Vagina (tissue), 2 donors: Measurements from ENCODE around the gene PSMC3.

Experiments
- POLR2A ChIP-seq, 2 donors: fragments of 450-650 bp; IDR thresholded peaks; one replicate each; pipeline ENCODE4 v1.6.1; 2017; ENCODE audit warnings: antibody characterized with exemption in 2 of 2, mild to moderate bottlenecking in 2 of 2, moderate library complexity in 2 of 2
- TF ChIP-seq, protein P1 (sequence below), 3 experiments: fragments of 450-650 bp in 2 of 3; fragments of 200-600 bp in 1 of 3; sonication (generic) in 1 of 3; IDR thresholded peaks; one replicate each; pipeline ENCODE4 v1.5.1; 2017 to 2019; ENCODE audit warnings: antibody characterized with exemption in 3 of 3, mild to moderate bottlenecking in 2 of 3, moderate library complexity in 2 of 3

DNA sequence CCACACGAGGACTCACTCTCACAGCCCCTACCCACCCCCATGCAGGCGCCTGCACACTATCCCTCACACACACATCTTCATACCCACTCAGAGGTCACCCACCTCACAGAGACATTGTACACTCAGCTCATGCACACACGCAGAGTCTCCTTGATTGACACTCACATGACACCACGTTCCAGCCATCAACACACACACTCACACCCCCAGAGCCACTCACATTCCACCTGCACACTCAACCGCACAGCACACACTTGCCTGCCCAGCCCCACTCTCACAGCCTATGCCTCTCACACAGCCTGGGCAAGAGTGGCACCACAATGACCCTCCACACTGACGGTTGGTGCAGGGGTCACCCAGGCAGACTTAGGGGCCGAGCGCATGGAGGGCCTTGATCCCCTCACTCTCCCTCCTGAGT, 50.1 kb downstream of the PSMC3 start:
- TF ChIP-seq, protein P1, sequence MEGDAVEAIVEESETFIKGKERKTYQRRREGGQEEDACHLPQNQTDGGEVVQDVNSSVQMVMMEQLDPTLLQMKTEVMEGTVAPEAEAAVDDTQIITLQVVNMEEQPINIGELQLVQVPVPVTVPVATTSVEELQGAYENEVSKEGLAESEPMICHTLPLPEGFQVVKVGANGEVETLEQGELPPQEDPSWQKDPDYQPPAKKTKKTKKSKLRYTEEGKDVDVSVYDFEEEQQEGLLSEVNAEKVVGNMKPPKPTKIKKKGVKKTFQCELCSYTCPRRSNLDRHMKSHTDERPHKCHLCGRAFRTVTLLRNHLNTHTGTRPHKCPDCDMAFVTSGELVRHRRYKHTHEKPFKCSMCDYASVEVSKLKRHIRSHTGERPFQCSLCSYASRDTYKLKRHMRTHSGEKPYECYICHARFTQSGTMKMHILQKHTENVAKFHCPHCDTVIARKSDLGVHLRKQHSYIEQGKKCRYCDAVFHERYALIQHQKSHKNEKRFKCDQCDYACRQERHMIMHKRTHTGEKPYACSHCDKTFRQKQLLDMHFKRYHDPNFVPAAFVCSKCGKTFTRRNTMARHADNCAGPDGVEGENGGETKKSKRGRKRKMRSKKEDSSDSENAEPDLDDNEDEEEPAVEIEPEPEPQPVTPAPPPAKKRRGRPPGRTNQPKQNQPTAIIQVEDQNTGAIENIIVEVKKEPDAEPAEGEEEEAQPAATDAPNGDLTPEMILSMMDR (IDR thresholded peaks at IDR 0.05): no peak
- no peak for TF ChIP-seq POLR2A (IDR thresholded peaks at IDR 0.05)
